ENCODE data around the gene PRR18. TPM values are rescaled to one million over a fixed set of nuclear protein-coding genes. Genes with fewer than 3 reads are reported as not detected.

Gene PRR18
- polyA plus RNA-seq, 3 donors = 0.21 to 0.35 (median 0.25) TPM

- no peak for DNase-seq (ENCODE audit: low read depth in 3 of 3, low spot score in 2 of 3)
Observed at GRCh38 chr6:166334878-166335277, 26.7 kb upstream of the PRR18 start.

GRCh38 chr6:166333172-166333995, 25.2 kb upstream of the PRR18 start:
- DNase-seq (ENCODE audit: low read depth in 3 of 3, low spot score in 2 of 3) = no peak

DNA sequence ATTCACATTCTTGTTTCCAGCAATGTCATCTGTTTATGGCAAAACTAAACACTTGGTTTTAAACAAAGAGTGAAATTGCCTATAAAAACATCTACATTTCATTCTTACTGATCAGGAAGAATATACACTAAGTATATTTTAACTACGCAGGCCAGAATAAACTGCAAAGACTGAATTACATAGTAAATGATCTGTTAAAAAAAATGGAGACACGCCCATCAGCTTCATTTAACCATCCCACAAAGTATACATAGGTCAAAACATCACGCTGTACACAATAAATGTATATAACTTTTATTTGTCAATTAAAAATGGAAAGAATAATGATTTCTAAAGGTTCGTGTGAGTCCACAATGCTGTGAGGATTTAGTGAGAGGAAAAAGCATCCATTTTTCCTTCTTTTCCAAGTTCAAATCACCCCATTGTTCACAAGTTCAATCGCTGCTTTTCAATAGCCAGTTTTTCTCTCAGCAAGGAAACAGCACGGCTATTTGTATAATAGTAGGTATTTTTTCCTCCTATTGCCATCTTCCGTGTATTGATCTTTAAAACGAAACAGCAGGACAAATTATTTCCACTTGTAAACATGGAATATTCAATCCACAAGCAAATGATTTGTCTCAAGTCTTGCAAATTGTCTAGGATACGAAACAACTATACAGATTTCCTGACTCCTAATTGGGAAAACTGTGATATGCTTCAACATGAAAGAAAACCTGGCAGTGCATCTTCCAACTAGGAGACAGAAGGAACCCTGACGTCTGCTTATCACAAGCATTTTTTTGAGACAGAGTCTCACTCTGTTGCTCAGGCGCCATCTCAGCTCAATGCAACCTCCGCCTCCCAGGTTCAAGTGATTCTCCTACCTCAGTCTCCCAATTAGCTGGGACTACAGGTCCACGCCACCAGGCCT, 23.6 kb upstream of the PRR18 start:
- no peak for DNase-seq (ENCODE audit: low read depth in 3 of 3, low spot score in 2 of 3)

DNA sequence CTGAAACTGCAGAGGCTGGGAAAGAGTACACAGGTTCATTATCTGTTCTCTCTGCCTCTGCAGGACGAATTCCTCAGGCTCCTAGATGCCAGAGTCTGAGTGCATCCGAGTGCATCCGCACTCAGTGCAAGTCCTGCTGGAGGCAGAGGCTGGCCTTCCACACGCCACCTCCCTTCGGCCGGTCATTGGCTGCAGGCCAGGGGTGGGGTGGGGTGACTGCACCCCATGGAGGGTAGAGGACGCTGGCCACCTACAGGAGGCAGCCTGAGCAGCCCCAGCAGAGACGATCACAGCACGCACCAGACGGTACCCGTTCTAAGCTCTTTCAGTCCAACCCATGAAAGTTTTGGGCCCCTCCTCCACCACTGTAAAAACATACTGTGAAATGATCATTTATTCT, 22.4 kb upstream of the PRR18 start:
- no peak for DNase-seq (ENCODE audit: low read depth in 3 of 3, low spot score in 2 of 3)

GRCh38 chr6:166325383-166326042, 17.3 kb upstream of the PRR18 start:
- DNase-seq (ENCODE audit: low read depth in 3 of 3, low spot score in 2 of 3) = no peak

DNA sequence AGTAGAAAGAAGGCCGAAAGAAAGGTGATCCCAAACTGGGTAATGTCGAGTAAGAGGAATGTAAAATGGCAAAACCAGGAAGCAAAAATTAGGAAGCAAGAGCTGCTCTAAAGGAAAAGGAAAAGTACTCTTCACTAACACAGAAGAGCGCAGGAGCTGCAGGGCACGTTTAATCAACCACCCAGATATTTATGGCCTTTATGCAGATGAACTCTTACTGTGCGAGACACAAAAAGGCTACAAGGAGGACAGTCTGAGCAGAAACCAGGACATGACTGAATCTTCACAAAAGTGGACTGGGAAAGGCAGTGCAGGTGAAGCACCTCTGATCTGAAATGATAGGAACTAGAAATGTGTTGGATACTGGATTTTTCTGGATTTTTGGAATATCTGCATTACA, 15.2 kb upstream of the PRR18 start:
- DNase-seq (ENCODE audit: low read depth in 3 of 3, low spot score in 2 of 3) = no peak

- no peak for DNase-seq (ENCODE audit: low read depth in 3 of 3, low spot score in 2 of 3)
Observed at GRCh38 chr6:166318649-166319600, 10.7 kb upstream of the PRR18 start.

DNA sequence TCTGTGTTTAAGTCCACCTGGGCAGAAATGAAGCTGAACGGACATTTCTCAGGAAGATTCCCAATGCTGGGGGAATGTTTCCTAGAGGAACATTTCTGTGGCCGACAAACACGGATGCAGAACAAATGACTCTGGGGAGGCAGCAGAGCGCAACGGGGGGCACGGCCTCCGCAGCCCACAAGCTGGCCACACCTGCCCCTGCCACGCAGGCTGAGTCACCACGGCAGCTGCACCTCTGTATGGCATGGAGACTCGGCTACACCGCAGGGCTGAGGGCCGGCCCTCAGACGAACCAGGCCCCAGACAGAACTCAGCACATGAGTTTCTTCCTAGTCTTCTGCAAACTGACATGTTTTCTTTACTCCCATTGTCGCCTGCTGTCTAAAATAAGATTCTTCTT, 10.0 kb upstream of the PRR18 start:
- DNase-seq (ENCODE audit: low read depth in 3 of 3, low spot score in 2 of 3) = no peak

DNA sequence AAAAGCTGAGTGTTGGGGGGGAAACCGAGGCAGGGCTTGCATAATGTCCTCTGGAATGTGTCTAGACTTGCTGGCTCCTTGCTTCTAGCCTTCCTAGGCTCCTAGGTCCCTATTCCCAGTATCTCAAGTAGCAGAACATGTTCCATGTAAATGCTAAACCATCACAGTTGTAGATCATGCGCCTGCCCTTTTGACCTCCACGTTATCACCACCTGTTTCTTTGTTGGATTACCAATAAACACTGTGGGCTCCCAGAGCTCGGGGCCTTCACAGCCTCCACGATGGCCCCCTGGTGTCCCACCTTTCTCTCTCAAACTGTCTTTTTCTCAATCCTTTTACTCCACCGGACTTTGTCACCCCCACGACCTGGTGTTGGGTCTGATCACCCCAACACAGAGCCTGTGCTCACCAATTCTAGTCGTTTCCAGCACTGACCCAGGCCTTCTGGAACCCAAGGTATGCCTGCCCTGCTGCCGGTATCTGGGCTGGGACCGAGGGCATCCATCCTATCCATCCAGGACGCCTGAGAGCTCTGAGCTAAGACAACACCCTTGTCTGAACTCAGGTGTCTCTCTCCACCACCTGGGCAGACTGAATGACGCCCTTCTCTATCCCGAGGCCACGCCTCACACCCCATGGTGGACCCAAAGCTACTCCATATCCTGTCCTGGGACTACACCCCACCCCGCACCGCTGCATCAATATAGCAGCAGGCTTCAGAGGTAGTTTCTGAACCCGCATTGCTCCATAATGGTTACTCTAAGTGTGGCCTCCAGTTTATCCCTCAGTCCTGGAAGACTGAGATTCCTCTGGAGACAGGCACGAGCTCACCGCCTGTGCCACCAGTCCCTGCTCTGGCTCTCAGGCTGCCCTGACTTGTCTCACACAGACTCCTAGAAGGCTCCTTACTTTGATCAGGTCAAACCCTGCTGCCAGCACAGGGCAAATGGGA, 9.3 kb upstream of the PRR18 start:
- no peak for DNase-seq (ENCODE audit: low read depth in 3 of 3, low spot score in 2 of 3)

DNA sequence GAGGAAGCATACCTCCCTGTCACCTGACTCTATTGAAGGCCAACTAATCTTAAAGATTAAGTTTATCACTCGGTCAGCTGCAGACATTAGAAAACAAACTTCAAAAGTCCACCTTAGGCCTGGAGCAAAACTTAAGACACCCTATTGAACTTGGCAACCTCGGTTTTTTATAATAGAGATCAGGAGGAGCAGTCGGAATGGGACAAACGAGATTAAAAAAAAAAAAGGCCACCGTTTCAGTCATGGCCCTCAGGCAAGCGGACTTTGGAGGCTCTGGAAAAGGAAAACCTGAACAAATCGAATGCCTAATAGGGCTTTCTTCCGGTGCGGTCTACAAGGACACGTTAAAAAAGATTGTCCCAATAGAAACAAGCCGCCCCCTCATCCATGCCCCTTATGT, 7.2 kb upstream of the PRR18 start:
- DNase-seq (ENCODE audit: low read depth in 3 of 3, low spot score in 2 of 3) = no peak

DNA sequence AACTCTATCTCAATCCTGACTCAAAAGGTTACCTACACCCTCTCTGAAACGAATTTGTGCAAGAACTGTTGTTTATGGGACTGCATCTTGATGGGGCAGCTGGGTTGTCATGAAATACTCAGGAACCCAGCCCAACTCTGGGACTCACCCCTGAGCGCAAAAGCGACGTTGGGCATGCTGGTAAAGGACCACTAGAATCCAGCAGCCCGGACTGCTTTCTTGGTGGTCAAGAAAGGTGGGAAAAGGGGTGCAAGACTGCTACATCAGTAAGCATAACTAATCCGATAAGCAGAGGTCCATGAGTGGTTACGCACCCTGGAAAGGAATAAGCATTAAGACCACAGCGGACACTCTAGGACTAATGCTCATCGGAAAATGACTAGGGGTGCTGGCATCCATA, 6.3 kb upstream of the PRR18 start:
- no peak for DNase-seq (ENCODE audit: low read depth in 3 of 3, low spot score in 2 of 3)

GRCh38 chr6:166313255-166314070, 5.3 kb upstream of the PRR18 start:
- no peak for DNase-seq (ENCODE audit: low read depth in 3 of 3, low spot score in 2 of 3)

- no peak for DNase-seq (ENCODE audit: low read depth in 3 of 3, low spot score in 2 of 3)
Observed at GRCh38 chr6:166312832-166313231, 4.6 kb upstream of the PRR18 start.

GRCh38 chr6:166310634-166311033, 2.4 kb upstream of the PRR18 start:
- no peak for DNase-seq (ENCODE audit: low read depth in 3 of 3, low spot score in 2 of 3)

DNA sequence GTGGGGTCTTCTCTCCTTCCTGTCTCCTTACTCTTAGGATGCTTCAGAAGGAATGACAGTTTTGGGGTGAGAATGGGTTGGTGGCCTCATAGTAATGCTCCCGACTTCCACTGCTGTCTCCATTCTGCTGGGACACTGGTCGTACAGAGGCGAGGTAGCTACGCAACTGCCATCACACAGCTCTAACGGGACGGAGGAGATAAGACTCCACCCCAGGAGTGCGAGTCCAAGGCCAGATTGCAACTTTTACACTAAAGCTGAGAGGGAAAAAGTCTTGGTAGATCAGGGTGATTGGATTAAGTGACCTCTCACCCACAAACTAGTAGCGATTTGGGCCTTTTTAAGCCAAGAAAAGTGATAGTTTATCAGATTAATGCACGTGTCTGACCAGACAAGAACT, 1.8 kb upstream of the PRR18 start:
- DNase-seq (ENCODE audit: low read depth in 3 of 3, low spot score in 2 of 3) = no peak

GRCh38 chr6:166308769-166309589, 787 bp upstream of the PRR18 start:
- no peak for DNase-seq (ENCODE audit: low read depth in 3 of 3, low spot score in 2 of 3)
